Measurements from ENCODE around the gene CD302. TPM values are rescaled to one million over a fixed set of nuclear protein-coding genes. Genes with fewer than 3 reads are reported as not detected.

Gene CD302, protein sequence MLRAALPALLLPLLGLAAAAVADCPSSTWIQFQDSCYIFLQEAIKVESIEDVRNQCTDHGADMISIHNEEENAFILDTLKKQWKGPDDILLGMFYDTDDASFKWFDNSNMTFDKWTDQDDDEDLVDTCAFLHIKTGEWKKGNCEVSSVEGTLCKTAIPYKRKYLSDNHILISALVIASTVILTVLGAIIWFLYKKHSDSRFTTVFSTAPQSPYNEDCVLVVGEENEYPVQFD
- total RNA-seq: under 0.01 and 0.50 TPM in 2 replicates

DNA sequence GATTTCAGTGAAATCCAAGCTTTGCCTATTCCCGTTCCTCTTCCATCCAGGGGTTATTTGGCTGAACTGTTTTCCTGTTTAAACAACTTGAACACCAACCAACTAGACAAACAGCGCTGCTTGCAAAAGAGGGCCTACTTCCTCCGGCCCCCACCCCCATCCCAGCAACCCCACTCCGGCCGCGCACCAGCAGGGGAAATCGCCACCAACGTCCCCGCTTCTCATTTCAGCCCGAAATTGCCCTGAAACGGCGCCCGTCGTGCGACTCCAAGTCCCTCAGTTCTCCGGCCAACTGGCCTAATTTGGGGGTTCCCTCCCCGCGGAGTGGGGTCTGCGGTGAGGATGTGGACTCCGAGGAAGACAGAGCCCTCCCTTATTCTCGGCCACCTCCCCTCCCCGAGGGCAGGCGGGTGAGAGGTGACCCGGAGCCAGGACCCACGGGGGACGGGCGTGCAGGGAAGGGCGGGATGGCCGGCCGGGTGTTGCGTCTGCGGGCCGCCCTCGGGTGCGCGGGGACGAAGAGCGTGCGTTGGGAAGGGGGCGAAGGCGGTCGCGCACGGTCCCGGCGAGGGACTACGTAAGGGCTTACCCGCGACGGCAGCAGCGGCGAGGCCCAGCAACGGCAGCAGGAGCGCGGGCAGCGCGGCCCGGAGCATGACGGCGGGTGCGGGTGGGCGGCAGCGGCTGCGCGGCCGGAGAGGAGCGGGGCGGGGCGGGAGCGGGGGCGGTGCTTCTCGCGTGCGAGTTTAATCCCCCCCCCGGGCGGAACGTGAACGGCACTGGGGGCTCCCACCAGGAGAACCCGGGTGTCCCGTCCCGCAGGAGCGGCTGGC lies at the start of gene CD302:
CD302 (minus strand) TSS at position 666 of the 833 bp plus-strand sequence; CDS start at position 656, 10 bp downstream.

Other genes starting within 250 kb of the CD302 start
- 60.8 and 83.6 TPM in 2 replicates for gene BAZ2B, start 181.7 kb downstream of the CD302 start, total RNA-seq
- gene MARCHF7, start 85.7 kb downstream of the CD302 start, total RNA-seq: 118 and 164 TPM in 2 replicates
- gene LY75, start 106.5 kb upstream of the CD302 start, total RNA-seq: 1.0 and 15.5 TPM in 2 replicates